Measurements from ENCODE around the gene CPNE5. TPM values are rescaled to one million over a fixed set of nuclear protein-coding genes. Genes with fewer than 3 reads are reported as not detected.

CPNE5 gene
- total and polyA plus RNA-seq, 7 donors = 0.99 to 11.6 (median 3.8) TPM

- Histone ChIP-seq H3K9me3 (no peaks in the 10 kb centered on the region), H3K4me1 (peaks cover 0 to 29% (median 26%) of the 10 kb centered on the region in 4 donors), H3K36me3 (no peaks in the 10 kb centered on the region), H3K4me3 (no peak overlapping the region), H3K27ac (no peak overlapping the region), H3K27me3 (peaks cover 0 to 19% (median 8%) of the 10 kb centered on the region in 3 donors)
- no peak for DNase-seq
- TF ChIP-seq POLR2AphosphoS5 (IDR thresholded peaks at IDR 0.05) = no peak
- TF ChIP-seq, protein P1, sequence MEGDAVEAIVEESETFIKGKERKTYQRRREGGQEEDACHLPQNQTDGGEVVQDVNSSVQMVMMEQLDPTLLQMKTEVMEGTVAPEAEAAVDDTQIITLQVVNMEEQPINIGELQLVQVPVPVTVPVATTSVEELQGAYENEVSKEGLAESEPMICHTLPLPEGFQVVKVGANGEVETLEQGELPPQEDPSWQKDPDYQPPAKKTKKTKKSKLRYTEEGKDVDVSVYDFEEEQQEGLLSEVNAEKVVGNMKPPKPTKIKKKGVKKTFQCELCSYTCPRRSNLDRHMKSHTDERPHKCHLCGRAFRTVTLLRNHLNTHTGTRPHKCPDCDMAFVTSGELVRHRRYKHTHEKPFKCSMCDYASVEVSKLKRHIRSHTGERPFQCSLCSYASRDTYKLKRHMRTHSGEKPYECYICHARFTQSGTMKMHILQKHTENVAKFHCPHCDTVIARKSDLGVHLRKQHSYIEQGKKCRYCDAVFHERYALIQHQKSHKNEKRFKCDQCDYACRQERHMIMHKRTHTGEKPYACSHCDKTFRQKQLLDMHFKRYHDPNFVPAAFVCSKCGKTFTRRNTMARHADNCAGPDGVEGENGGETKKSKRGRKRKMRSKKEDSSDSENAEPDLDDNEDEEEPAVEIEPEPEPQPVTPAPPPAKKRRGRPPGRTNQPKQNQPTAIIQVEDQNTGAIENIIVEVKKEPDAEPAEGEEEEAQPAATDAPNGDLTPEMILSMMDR (IDR thresholded peaks at IDR 0.05) = no peak
- no peak for TF ChIP-seq EP300 (IDR thresholded peaks at IDR 0.05)
- TF ChIP-seq POLR2A (IDR thresholded peaks at IDR 0.05) = no peak
- 86 to 94% methylated on average over 2 of the region's 2 CpGs for WGBS, 2 donors
- intact Hi-C loops (cut with DNase I) = no loop called here
Measured at GRCh38 chr6:36837022-36837339, 2.3 kb downstream of the CPNE5 start.

DNA sequence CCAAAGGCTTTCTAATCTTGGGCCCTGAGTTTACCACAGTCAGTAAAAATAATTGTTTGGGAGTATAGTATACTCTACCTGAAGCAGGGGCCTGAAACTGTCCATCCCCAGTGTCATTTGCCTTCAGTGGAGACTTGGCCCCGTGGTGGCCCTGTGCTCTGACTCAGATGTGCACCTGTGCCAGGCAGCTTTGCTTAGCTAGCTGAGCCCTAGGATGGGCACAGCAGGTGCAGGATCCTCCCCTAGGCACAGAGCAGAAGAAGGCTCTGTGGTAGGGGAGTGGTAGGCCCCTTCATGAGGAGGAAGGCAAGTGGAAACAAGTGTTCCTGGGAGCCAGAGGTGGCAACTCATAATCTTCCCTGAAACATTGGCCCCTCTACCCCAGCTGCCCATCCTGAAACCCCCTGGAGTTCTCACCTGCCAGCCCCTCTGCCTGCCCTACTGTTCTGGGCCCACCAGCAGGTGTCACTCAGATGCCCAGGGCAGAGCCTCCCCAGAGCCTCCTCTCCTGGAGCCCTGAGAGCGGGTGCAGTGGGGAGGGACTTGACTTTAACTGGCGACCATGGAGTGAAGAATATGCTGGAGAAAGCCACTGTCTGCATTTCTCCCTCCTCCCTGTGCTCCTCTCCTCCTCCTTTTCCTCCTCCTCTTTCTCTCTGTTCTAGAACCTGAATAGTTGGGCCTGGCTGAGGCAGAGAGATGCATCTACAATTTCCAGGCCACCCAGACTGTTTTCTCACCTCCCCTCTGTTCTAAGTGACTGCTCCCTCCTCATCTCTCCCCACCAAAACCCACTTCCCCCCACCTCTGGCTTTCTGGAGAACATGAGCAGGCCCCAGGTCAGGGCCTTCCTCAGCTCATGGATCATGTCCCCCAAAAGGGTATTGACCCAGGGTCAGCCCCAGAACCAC lies 2.9 kb downstream of the CPNE5 start:
- H3K36me3 ChIP-seq = no peaks in the 10 kb centered on the region
- H3K4me1 ChIP-seq = peaks cover 0 to 24% (median 22%) of the 10 kb centered on the region in 4 donors
- intact Hi-C loops (cut with DNase I) = no loop called here
- 71 to 82% methylated on average over 3 of the region's 3 CpGs for WGBS, 2 donors
- H3K9me3 ChIP-seq = no peaks in the 10 kb centered on the region
- no peak overlapping the region for H3K4me3 ChIP-seq
- H3K27me3 ChIP-seq = peaks cover 0 to 19% (median 8%) of the 10 kb centered on the region in 3 donors
- no peak for TF ChIP-seq EP300 (IDR thresholded peaks at IDR 0.05)
- TF ChIP-seq POLR2AphosphoS5 (IDR thresholded peaks at IDR 0.05) = no peak
- no peak for TF ChIP-seq POLR2A (IDR thresholded peaks at IDR 0.05)
- TF ChIP-seq, protein P1 (IDR thresholded peaks at IDR 0.05) = no peak
- H3K27ac ChIP-seq = no peak overlapping the region
- DNase-seq = no peak

DNA sequence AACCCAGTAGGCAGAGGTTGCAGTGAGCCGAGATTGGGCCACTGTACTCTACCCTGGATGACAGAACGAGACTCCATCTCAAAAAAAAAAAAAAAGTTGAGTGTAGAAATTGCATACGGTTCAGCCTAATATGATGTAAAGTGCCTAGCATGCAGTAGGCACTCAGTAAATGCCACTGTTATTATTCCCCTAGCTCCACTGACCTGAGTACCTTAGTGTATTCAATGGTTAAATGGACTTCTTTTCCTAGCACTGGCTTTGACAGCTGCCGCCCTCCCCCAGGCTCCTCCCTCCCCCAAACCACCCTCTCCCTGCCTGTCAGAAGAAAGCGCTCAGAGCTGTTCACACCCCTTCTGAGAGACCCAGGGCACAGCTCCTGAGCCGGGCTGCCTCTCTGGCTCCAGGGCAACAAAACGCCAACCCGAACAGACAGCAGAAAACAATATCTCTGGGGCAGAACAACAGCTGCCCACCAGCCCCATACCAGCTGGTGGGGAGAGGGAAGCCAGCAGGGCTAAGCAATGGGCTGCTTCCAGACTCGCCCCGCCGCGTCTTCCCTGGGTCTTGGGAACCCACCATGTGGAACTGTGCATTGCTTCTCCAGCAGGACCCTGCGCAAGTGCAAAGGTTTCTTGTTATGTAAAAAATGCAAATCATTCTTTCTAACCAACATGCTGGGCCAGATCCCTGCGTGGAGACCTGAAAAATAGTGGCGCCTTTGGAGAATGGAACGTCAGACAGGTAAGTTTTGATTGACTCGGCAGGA lies 4.5 kb downstream of the CPNE5 start:
- intact Hi-C loops (cut with DNase I) = no loop called here
- DNase-seq = no peak
- no peak overlapping the region for H3K4me3 ChIP-seq
- no peak for TF ChIP-seq POLR2A (IDR thresholded peaks at IDR 0.05)
- TF ChIP-seq, protein P1 (IDR thresholded peaks at IDR 0.05) = no peak
- TF ChIP-seq POLR2AphosphoS5 (IDR thresholded peaks at IDR 0.05) = no peak
- TF ChIP-seq EP300 (IDR thresholded peaks at IDR 0.05) = no peak
- no peaks in the 10 kb centered on the region for H3K36me3 ChIP-seq
- no peak overlapping the region for H3K27ac ChIP-seq
- 69% methylated on average over 17 of the region's 17 CpGs for WGBS, 2 donors
- no peaks in the 10 kb centered on the region for H3K9me3 ChIP-seq
- peaks cover 0 to 20% (median 18%) of the 10 kb centered on the region in 4 donors for H3K4me1 ChIP-seq
- peaks cover 0 to 8% (median 8%) of the 10 kb centered on the region in 3 donors for H3K27me3 ChIP-seq

DNA sequence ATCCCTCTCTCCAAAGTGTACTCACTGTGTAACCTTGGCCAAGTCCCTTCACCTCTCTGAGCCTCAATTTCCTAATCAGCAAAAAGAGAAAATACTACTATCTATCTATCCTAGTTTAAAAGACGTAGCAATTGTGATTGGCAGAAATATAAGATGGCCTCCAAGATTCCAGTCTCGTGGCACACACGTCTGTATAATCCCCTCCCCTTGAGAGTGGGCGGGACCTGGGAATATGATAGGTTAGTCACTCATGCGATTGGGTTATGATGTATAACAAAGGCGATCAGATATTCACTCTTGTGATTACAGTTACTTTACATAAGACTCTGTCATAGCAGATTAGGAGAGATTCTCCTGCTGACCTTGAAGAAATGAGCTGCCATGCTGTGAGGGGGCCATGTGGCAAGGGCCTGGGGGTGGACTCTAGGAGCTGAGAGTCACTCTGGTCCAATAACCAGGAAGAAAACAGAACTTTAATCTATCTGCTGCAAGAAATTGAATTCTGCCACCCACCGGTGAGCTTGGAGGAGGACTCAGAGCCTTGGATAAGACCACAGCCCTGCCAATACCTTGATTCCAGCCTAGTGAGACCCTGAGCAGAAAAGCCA lies 6.0 kb downstream of the CPNE5 start:
- no peak for DNase-seq
- intact Hi-C loops (cut with DNase I) = no loop called here
- Histone ChIP-seq H3K4me3 (no peak overlapping the region), H3K36me3 (no peaks in the 10 kb centered on the region), H3K27me3 (no peaks in the 10 kb centered on the region), H3K9me3 (no peaks in the 10 kb centered on the region), H3K4me1 (peaks cover 0 to 16% (median 12%) of the 10 kb centered on the region in 4 donors), H3K27ac (no peak overlapping the region)
- WGBS, 2 donors = 92 to 93% methylated on average over 7 of the region's 7 CpGs
- TF ChIP-seq POLR2A (IDR thresholded peaks at IDR 0.05) = no peak
- no peak for TF ChIP-seq POLR2AphosphoS5 (IDR thresholded peaks at IDR 0.05)
- TF ChIP-seq EP300 (IDR thresholded peaks at IDR 0.05) = no peak
- TF ChIP-seq, protein P1 (IDR thresholded peaks at IDR 0.05) = no peak

All from sigmoid colon (tissue), 7 donors.